Ureter (tissue), 1 donor: ENCODE results near the gene EIF5. TPM values are rescaled to one million over a fixed set of nuclear protein-coding genes. Genes with fewer than 3 reads are reported as not detected.
"Not testable (repeated sequence)": the region's sequence is repeated elsewhere in the genome, so short reads cannot be mapped to it uniquely, and the experiment has no call there.

Source experiments
- DNase-seq: peaks from one replicate; pipeline ENCODE4 v3.0.0-alpha.2; 2020; ENCODE audit warnings: low spot score
- total RNA-seq: library from RNA; stranded (reverse); gene quantifications from one replicate; pipeline ENCODE4 v1.2.4, GENCODE V29; 2023
- donor health status: DM: yes; HTN: yes; CAD: no.

EIF5 gene
- total RNA-seq, 1 donor from 2014 or later = 194 TPM

- no peak for DNase-seq
These were observed 2.2 kb downstream of the EIF5 start for GRCh38 chr14:103336191-103336590.

DNA sequence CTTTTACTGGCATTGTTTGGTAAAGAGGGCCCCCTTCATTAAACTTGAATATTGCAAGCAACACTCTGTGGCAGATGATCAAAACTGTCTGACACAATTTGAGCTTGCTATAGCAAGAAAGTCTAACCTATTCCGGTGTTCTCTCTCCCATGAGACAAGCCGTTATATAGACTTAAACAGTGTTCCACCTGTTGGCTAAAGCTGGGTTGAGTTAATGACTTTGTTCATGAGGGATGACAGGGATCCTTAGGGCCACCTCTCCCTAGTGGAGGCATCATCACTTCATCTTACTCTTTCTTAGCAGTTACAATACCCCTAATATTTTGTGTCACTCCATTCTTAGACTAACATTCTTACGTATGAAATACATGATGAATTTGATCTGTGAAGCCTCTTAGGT is 3.8 kb downstream of the EIF5 start:
- DNase-seq = no peak

DNA sequence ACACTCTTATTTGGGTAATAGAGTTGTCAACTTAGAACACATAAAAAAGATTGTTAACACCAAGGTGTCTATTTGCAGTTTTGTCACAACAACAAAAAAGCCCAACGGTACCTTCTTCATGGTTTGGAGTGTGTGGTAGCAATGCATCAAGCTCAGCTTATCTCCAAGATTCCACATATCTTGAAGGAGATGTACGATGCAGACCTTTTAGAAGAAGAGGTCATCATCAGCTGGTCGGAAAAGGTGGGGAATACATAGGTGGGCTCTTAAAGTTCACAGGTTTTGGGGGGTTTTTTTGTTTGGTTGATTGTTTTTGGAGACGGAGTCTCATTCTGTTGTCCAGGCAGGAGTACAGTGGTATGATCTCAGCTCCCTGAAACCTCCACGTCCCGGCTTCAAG is 5.5 kb downstream of the EIF5 start:
- no peak for DNase-seq

DNA sequence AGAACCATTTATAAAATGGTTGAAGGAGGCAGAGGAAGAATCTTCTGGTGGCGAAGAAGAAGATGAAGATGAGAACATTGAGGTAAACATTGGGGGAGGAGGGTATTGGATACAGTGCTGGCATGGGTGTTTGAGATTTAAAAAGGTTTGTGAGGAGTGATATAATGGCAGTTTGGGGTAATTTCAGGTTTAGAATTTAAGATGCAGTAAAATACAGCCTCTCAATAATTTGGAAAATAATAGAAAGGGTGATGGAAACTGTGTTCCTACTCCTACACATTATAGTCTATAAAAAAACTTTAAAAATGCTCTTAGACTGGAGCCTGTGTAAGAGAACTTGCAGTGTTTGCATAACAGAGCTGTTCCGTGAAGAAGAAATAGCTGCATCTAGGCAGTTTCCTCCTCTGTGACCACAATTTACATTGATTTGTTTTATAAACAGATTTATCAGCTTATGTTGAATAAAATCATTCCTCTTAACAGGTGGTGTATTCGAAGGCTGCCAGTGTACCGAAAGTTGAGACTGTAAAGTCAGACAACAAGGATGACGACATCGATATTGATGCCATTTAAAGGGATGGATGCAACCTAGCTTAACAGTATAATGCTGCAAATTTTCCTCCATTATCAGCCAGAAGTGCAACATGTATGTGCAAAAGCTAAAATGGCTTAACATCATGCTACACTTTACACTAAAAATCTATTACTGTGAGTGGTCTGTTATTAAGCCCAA is 6.6 kb downstream of the EIF5 start:
- no peak for DNase-seq

- no peak for DNase-seq
These were observed 7.5 kb downstream of the EIF5 start for GRCh38 chr14:103341250-103342129.

DNA sequence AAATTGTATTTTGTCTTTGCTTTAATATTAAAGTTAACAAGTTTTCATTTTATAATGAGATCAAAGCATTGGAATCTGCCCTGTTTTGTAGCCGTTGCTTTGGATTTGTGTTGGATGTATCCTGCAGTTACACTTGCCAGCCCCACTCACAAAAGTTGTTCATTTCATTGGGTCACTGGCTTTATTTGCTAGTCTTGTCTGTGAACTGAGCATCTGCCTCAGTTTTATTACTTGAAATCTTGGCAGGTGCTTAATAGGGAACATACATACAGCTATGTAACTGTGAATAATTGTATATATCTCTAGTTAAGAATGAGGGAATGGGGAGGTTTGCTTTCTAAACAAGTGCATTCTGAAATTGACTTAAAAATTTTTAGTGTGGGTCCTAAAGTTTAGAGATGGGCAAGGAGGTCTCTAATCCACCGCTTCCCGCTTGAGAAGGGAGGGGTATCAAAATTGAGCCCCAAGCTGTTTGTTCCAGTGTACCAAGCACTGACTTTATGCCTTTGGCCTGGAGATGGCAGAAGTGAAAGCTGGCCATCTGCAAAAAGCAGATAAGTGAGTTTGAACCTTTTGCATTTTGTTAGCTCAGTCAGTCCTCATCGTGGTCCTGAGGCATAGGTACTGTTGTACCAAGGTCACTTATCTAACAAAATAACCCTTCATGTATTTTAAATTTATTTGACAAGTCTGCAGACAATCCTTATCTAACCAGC is 9.3 kb downstream of the EIF5 start:
- no peak for DNase-seq

GRCh38 chr14:103343905-103344797 is 10.1 kb downstream of the EIF5 start:
- DNase-seq = no peak

GRCh38 chr14:103346286-103346685 is 12.2 kb downstream of the EIF5 start:
- DNase-seq = no peak

- no peak for DNase-seq
These were observed 13.2 kb downstream of the EIF5 start for GRCh38 chr14:103347091-103347815.

DNA sequence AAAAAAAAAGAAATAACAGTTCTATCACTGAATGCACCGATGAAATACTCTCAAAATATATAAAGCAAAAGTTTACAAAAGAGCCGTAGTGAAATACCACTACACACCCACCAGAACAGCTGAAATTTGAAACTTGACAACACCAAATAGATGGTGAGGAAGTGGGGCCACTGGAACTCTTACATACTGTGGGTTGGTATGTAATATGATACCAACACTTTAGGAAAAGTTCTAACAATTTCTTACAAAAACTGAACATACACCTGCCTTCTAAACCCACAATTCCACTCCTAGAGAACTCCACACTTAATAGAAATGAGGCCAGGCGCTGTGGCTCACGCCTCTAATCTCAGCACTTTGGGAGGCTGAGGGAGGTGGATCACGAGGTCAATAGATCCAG is 14.1 kb downstream of the EIF5 start:
- no peak for DNase-seq

DNA sequence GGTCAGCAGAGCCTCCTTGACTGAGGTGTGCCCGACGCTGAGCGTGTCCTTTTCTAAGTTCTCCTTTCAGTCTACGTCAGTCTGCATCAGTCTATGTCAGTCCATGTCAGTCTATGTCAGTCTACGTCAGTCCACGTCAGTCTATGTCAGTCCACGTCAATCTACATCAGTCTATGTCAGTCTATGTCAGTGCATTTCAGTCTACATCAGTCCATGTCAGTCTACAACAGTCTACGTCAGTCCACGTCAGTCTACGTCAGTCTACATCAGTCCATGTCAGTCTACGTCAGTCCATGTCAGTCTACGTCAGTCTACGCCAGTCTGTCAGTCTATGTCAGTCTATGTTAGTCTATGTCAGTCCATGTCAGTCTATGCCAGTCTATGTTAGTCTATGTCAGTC is 15.9 kb downstream of the EIF5 start:
- DNase-seq = no peak

- DNase-seq = no peak
These were observed 19.3 kb downstream of the EIF5 start for GRCh38 chr14:103353362-103353761.

DNA sequence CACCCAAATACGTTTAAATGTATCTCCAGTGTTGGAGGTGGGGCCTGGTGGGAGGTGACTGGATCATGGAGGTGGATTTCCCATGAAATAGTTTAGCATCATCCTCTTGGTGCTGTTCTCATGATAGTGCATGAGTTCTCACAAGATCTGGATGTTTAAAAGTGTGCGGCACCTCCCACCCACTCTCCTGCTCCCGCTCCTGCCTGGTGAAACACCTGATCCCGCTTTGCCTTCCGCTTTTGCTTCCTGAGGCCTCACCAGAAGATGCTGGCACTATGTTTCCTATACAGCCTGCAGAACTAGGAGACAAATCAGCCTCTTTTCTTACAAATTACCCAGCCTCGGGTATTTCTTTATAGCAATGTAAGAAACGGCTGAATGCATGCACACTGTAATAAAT is 20.1 kb downstream of the EIF5 start:
- DNase-seq = no peak

DNA sequence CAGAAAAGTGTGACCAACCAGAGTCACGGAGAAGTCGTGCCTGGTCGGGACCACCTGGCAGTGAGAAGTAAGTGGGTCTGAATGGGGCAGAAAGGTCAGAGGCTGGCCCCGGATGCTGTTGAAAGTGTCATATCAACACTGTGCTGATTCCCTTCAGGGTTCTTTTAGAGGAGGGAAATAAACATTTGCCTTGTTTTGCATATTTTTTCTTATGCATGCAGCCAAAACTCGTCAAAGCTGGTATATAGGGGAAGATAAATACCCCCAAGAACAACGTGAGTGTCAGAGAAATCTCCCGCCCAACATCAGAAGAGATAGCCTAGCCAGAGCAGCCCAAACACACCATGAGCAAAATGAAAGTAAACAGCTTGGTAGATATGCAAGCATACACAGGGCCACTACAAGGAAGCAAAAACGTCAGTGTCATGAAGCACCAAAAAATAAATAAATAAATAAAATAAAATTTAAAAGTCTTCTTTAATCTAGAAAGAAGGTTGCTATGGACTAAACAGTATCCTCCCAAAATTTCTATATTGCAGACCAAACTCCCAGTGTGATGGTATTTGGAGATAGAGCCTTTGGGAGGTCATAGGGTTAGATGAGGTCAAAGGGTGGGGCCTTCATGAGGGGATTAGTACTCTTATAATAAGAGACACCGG is 22.1 kb downstream of the EIF5 start:
- no peak for DNase-seq

DNA sequence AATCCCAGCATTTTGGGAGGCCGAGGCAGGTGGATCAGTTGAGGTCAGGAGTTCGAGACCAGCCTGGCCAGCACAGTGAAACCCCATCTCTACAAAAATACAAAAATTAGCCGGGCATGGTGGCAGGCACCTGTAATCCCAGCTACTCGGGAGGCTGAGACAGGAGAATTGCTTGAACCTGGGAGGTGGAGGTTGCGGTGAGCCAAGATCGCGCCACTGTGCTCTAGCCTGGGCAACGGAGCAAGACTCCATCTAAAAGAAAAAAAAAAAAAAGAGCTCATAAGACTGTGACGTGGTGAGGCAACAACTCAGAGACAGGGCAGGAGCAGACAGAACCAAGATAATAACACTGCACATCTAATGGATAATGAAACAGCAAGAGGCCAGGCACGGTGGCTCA is 23.5 kb downstream of the EIF5 start:
- not testable (repeated sequence) for DNase-seq

DNA sequence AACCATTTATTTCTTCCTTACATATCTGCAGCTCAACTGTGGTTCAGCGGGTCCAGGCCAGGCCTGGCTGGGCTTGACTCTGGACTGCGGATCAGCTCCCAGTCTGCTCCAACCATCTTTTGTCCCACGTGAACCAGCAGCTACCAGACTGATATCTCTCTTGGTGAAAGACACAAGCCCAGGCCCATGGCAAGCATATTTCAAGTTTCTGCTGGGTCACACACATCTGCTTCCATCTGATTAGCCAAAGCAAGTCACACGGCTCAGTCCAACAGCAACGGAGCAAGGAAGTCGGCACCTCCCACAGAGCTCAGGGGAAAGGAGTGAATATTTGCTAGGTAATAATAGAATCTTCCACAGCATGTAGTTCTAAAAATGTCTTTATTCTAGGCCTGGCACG is 26.5 kb downstream of the EIF5 start:
- DNase-seq = no peak

DNA sequence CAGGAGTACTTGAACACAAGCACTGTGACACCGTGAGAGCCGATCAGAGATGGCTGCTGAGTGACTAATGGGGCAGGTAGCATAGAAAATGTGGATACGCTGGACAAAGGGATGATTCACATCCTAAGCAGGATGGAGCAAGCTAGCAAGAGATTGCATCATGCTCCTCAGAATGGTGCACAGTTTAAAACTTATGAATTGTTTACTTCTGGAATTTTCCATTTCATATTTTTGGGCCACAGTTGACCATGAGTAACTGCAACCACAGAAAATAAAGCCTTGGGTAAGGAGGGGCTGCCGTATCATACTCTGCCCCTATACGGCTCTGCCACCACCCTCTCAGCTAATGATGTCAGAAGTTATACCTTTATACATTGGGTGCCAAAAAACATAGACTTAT is 27.8 kb downstream of the EIF5 start:
- no peak for DNase-seq

- no peak for DNase-seq
These were observed 28.7 kb downstream of the EIF5 start for GRCh38 chr14:103362780-103363179.

DNA sequence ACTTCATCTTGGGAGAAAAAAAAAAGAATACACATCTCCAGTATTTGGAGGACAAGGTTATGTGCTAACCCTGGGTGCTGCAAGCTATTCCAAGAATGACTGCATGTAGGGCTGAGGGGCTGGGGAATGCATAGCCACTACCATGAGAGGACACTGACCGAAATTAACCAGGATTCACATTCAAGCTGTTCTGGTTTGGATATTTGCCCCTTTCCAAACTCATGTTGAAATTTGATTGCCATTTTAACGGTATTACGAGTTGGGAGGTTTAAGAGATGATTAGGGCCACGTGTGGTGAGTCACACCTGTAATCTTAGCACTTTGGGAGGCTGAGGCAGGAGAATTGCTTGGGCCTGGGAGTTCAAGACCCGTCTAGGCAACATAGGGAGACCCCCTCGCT is 32.7 kb downstream of the EIF5 start:
- no peak for DNase-seq

DNA sequence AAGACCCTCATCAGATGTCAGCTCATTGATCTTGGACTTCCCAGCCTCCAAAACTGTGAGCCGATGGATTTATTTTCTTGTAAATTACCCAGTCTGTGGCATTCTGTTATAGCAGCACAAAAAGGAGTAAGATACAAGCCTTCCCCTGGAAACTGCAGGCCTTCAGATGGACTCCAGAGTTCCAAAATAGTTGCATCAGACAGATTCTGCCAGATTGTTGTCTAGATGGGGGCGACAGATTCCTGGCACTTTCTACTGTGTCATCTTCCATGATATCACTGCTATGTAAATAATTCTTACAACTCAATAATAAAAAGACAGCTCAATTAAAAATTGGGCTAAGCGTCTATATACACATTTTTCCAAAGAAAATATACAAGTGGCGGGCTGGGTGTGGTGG is 34.0 kb downstream of the EIF5 start:
- DNase-seq = no peak
